Epidermal melanocyte (primary cell): ENCODE results near the gene KRTAP3-2.

Source experiments
- DNase-seq: peaks from one replicate; pipeline ENCODE4 v3.0.0; 2011; ENCODE audit warnings: low spot score; ENCODE audit not compliant: insufficient read length

KRTAP3-2 gene

DNA sequence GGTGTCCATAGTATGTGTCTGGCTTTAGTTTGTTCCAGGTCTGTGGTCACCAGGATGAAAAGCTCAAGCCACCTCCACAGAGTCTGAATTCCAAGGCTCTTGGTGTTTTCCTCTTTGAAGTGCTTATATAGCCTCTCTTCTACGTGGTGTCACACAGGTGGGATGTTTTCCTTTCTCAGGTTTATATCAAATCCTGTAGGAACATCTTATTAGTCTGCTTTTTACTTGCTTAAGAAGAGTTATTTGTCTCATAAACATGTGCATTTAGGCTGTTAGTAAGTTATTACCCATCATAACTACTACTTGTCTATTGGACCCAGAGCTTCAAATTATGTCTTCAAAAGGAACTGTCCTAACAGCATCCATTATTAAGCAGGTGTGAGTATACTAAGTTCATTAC, 32.9 kb downstream of the KRTAP3-2 start, which contains the start of gene KRT39:
TSS of gene KRT39 (minus strand) at position 101 of the 400 bp plus-strand sequence. CDS start at position 9, 92 bp downstream.
- no peak for DNase-seq

DNA sequence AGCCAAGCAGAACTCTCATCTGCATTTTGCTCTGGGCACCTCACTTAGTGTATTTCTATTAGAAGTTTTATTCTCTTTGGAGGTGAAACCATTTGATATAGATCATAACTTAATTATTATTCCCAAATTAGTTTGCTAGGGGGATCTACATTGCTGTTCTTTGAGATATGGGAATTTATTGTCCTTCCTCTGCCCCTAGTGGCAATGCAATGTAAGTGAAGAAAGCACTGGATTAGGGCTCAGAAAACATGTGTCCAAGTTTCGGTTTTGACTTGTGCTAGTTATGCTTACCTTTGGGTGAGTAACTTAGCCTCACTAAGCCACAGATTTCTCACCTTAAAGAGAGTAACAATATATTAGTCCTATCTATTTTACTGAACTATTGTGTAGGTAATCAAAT, 35.9 kb downstream of the KRTAP3-2 start:
- no peak for DNase-seq

DNA sequence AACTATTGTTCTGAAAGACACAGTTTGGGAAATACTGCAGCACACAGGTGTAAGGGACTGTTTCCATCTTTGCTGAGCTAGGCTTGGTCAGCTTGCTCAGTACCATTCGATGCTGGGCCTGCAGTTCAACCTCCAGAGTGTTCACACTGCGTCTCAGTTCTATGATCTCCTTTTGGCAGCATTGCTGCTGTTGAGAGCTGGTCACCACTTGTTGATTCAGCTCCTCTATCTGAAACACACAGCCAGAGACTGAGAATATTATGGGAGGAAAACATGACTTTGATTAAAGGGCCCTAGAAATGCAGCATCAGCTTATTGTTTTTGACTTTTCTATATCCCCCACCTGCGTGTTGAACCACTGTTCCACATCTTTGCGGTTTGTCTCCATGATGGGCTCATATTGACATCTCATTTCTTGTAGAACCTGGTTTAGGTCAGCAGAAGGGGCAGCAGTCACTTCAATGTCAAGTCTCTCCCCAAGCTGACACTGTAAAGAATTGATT, 37.6 kb downstream of the KRTAP3-2 start:
- no peak for DNase-seq

DNA sequence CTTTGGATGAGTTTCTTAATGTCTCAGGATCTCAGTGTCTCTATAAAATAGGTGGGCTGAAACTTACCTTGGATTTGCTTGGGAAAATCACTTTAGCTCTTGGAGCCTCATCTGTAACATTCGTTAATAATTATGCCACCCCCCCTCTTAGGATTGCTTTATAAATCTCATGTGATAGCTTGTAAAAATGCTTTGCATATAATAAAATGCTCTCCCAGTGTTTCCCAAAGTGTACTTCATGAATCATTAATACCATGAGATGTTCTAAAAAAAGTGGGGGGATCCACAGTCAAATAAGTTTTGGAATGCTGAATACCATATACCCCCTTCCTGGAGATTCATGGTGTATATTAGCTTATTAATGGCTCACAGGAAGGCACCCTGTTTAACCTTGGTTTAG, 38.1 kb downstream of the KRTAP3-2 start:
- DNase-seq: no peak

DNA sequence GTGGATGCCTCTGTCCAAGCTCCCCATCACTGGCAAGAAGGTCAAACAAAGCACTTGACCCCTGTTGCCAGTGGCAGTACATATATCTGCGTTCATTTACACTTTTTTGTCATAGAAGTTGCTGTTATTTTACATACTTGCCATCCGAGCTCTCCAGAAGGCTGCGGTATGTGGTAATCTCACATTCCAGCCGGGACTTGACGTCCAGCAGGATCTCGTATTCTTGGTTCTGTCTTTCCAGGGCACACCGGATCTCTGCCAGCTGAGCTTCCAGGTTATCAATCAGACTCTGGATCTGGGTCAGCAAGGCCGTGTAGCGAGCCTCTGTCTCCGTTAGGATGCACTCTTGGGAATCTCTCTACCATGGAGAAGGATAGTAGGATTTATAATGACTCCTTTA, 39.6 kb downstream of the KRTAP3-2 start:
- no peak for DNase-seq

DNA sequence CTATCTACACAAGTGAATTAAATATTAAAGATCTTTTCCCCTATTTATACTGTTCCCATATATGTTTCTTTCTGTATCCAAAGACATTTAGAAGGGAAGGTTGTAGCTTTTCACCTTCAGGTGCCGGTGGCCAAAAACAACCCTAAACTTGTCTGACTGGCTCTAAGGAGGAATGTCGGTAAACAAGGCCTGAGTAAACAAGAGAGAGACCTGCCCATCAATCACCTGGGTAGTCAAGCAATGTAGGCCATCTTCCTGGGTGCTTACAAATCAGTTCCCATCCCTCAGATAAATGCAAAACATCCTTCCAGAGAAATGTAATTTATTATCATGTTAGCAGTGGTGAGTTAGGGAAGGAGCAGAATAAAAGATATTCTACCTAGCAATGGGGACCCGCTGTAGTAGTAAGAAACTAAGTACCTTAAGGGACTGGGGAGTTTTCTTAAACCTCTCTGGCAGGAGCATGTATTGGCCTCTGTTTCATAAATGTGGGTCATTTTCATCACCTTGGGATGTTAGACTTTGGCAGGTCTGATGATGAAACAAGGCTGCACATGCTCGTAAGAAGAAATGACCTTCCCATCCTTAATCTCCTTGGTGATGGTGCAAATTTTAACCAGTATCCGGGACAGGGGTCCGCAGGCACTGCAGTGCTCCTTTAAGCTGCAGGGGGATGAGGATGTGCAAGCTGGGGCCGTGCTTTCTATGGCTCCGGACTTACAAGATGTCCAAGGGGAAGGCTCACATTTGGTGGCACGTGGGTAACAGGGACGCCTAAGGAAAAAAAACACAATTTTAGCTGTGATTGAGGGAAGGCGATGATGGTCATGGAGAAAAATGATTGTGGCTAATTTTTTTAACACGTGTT, 41.4 kb downstream of the KRTAP3-2 start:
- DNase-seq: no peak

DNA sequence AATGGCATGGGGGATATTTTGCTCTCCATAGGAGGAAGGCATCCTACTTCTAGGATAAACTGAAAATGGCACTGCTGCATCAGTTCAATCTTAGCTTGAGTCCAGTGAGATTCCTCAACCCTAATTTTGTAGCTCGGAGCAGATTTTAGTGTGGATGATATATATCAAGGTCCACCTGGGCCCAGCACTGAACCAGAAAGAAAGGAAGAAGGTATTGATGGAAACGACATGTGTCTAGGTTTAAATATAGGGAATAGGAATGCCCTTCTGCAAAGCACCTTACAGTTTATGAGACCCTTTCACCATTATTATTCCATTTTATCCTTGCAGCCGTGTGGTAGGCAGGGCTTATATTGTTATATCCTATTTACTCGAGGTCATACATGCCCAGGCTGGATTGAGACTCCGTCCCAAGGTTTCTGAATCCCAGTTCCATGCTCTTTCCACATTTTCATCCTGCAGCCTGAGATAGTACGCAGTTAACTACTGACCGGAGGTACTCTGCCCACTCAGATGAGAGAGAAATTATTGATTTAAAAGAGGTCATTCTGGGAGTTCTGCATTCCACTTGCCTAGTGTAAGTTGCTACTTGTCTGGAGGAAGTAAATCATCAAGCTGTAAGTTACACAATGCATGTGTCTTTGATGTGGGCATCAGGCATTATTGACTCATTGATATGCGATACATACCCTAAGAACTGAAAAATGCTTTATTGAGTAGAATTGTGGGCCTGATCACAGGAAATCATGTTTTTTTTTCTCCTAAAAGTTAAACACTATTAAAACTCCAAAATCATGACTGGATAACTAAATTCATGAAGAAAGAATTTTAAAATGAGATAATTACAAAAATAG, 43.1 kb downstream of the KRTAP3-2 start:
- no peak for DNase-seq

DNA sequence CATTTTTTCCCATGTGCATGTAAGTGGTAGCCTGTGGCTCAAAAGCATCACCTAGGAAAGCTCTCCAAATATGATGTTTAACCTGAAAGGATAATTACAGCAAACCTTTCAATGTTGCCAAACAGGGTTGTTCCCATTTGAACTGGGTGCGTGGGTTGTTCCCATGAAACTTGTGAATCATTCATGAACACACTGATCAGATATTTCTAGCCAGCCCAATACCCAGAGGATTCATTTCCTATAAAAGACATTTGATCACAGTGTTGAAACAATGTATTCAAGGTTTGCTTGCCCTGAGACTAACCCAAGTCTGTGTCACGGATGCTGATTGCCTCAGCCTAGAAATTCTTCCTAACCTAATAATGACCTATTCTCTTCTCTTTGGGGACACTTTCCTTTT, 45.8 kb downstream of the KRTAP3-2 start:
- DNase-seq: no peak

DNA sequence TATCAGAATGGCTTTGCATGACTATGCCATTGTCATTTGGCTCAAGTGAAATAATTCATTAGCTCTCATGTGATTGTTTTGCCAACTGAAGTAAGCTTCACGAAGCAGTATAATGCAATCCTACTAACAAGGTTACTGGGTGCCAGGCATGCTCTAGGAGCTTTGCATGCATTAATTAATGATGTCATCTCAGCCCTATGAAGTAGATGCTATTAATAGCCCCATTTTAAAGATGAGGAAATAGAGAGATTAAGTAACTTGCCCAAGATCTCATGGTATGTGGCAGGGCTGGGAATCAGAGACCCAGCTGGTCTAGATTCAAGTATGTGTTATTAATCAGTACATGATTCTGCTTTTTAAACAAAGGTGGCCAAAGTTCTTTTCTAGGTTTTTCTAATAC, 47.0 kb downstream of the KRTAP3-2 start:
- DNase-seq: no peak

DNA sequence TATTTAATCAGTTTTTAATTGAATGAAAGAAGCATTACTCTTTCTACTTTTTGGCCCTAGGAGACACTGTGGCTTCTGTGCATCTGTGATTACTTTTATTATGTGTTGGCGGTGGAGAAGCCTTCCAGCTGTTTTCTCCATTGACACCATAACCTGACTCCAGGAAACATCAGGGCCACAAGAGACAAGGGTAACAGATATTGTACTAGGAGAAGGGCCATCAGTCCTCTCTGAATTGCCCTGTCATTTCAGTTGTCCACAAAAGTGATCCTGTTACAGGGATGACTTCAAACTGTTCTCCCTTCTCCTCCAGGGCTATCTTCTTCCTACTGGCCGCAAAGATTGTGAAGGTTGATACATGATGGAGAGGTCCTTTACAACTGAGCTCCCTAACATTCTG, 47.6 kb downstream of the KRTAP3-2 start:
- DNase-seq: no peak

DNA sequence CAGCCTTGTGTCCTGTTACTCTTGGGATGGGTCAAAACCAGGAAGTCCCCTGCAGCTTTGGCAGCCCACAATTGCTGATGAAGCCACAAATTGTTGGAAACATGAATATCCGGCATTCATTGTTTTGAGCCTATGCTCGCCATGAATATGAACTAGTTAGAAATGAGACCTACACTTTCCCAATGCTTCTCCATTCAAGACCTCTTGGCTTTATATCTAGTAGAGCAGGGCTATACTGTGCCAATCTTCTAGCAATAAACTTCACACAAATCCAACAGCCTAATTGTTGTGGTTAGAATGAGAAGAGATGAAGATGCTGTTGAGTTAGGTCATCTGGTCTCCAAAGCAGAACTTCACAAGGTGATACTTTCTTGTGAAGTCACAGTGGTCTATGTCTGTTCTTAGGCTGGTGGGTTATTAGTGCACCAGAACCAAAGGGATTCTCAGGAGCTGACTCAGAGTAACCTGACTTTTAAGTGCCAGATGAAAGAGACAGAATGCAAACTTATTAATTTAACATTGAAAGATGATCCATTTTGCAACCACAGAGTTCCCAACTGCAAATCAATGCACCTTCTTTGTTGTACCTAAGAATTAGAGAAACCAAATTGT, 48.6 kb downstream of the KRTAP3-2 start:
- no peak for DNase-seq

DNA sequence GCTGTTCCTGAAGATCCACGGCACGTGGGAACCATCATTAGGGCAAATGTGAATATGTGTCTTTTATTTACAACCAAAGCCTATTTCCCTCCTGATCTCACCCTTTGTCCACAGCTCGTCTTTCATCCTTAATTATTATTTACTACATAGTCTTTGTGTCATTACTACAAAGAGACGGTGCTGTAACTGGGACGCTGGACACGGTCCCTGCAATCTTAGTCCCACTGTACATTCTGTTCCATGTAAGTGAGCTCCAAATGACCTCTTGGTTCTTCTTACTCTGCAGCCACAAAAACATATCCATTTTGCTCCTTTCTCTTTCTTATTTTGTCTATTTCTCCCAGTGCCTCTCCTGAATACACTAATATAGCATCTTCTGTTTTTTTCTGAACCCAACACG, 49.5 kb downstream of the KRTAP3-2 start:
- DNase-seq: no peak

DNA sequence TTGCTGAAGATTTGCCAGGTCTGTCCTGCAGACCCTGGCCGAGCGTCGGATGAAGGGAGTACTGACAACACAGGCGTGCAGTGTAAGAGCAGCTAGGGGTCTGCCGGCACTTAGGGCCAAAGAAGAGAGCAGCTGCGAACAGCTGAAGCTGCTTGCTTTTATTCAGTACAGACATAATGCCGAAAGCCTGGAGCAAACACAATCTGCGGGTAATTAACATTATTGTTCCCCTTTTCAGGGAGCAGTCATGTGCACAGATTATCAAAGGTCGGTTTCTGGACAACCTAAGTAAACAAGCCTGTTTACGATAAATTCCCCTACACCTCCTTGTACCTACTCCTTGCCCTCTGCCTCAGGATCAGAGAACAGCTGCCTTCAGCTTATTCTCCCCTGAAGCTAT, 50.3 kb downstream of the KRTAP3-2 start:
- DNase-seq: no peak
